ENCODE results near the gene TUBGCP2. TPM values are rescaled to one million over a fixed set of nuclear protein-coding genes. Genes with fewer than 3 reads are reported as not detected.

The TUBGCP2 gene
- total and polyA plus RNA-seq, 9 of the 15 experiments (the other 6 are each of a cell fraction or from before 2014, with no cell fraction given) = 4.3 to 56.6 (median 28.4) TPM

- H3K27me3 ChIP-seq (ENCODE audit: control insufficient read depth in 2 of 2, insufficient read depth in 2 of 2, low read length in 2 of 2) = no peaks in the 10 kb centered on the region
- H2AFZ ChIP-seq (ENCODE audit: low read depth, low read length) = peak overlapping the region; percentile 33; the same call in 1 of the 2 replicates
- ATAC-seq (peak; percentile 70), FAIRE-seq (peak; percentile 71), DNase-seq (ENCODE audit: extremely low read depth in 1 of 4, low spot score in 3 of 4) (peak; percentile 61 to 68 (median 64))
- no peaks in the 10 kb centered on the region for H3K79me2 ChIP-seq (ENCODE audit: control insufficient read depth, insufficient read depth, low read length)
- H4K20me1 ChIP-seq (replicated peaks; ENCODE audit: control insufficient read depth, insufficient read depth, low read length) = no peaks in the 10 kb centered on the region
- no peaks in the 10 kb centered on the region for H3K9me1 ChIP-seq (ENCODE audit: control insufficient read depth, insufficient read depth, low read length)
- H3K27ac ChIP-seq (ENCODE audit: extremely low read depth, low read depth, low read length) = peak overlapping the region; percentile 77
- H3K36me3 ChIP-seq (ENCODE audit: control insufficient read depth, insufficient read depth, low read length) = no peaks in the 10 kb centered on the region
- H3K9ac ChIP-seq (ENCODE audit: insufficient read depth in 1 of 2, low read depth in 2 of 2, low read length in 2 of 2) = peak overlapping the region; percentile 54 to 80; a peak in 3 of 4 replicates
- ChIA-PET CTCF (ENCODE audit: low intra/inter-chr PET ratio) (no interaction called here), POLR2A (interaction anchor here (0.6 to 1.0 kb wide), 4 partner anchors 18 to 704 kb away, joined by 3 to 4 read pairs (median 4); no protein-coding TSS in a partner anchor)
- in situ Hi-C loops (cut with MboI) (no loop called here), intact Hi-C loops (cut with micrococcal nuclease) (no loop called here)
- no peaks in the 10 kb centered on the region for H3K9me3 ChIP-seq (replicated peaks; ENCODE audit: control insufficient read depth, insufficient read depth, low read depth, low read length)
- H3K4me2 ChIP-seq (ENCODE audit: insufficient read depth, low read length) = peak overlapping the region; percentile 74
- peak overlapping the region; percentile 51 for H3K4me3 ChIP-seq
- TSS peak; percentile 43 for BruUV-seq (replicated peaks)
- 27% methylated on average over 31 of the region's 50 CpGs for WGBS (ENCODE audit: insufficient coverage, low coverage, missing lambda C conversion rate)
- H3K4me1 ChIP-seq (replicated peaks in 1 of 2; ENCODE audit: control insufficient read depth in 2 of 2, insufficient read depth in 2 of 2, low read length in 2 of 2) = peaks cover 2 to 70% of the 10 kb centered on the region in 2 experiments; a peak in 3 of 5 replicates
- peak; percentile 59 for TF ChIP-seq KDM5B (IDR thresholded peaks at IDR 0.05; ENCODE audit: insufficient replicate concordance, low read depth, low read length)
- TF ChIP-seq ZBTB12 (CRISPR knock-in tag; IDR thresholded peaks at IDR 0.05) = no peak
- no peak for TF ChIP-seq ATF3 (IDR thresholded peaks at IDR 0.05)
- no peak for TF ChIP-seq ATF3 (CRISPR knock-in tag; conservative IDR thresholded peaks at IDR 0.05)
- peak; percentile 89 for TF ChIP-seq HNRNPL (IDR thresholded peaks at IDR 0.05; ENCODE audit: low read depth, low read length)
- no peak for TF ChIP-seq ZNF347 (CRISPR knock-in tag; IDR thresholded peaks at IDR 0.05; ENCODE audit: low read depth)
- no peak for TF ChIP-seq NCOA6 (IDR thresholded peaks at IDR 0.05)
- TF ChIP-seq HOXB6 (CRISPR knock-in tag; IDR thresholded peaks at IDR 0.05; ENCODE audit: borderline replicate concordance) = no peak
- 0 out of 2 replicates have a peak, but pooled peaks have one; percentile 48 for TF ChIP-seq ZNF592 (IDR thresholded peaks at IDR 0.05)
- no peak for TF ChIP-seq MTA1 (IDR thresholded peaks at IDR 0.05; ENCODE audit: borderline replicate concordance)
- TF ChIP-seq ILF3 (IDR thresholded peaks at IDR 0.05; ENCODE audit: borderline replicate concordance) = no peak
- no peak for TF ChIP-seq ZNF24 (IDR thresholded peaks at IDR 0.05)
- TF ChIP-seq BCL6 (CRISPR knock-in tag; IDR thresholded peaks at IDR 0.05) = no peak
- TF ChIP-seq HCFC1 (IDR thresholded peaks at IDR 0.05; ENCODE audit: low read depth, low read length) = no peak
- TF ChIP-seq MED1 (CRISPR knock-in tag; IDR thresholded peaks at IDR 0.05; ENCODE audit: borderline replicate concordance) = no peak
- no peak for TF ChIP-seq ZNF507 (tag; conservative IDR thresholded peaks at IDR 0.05)
- TF ChIP-seq ZKSCAN1 (IDR thresholded peaks at IDR 0.05; ENCODE audit: low read depth, low read length) = no peak
These were observed 47.6 kb downstream of the TUBGCP2 start for GRCh38 chr10:133260895-133261725.
